ENCODE measurements around the gene MIF4GD.

The MIF4GD gene

DNA sequence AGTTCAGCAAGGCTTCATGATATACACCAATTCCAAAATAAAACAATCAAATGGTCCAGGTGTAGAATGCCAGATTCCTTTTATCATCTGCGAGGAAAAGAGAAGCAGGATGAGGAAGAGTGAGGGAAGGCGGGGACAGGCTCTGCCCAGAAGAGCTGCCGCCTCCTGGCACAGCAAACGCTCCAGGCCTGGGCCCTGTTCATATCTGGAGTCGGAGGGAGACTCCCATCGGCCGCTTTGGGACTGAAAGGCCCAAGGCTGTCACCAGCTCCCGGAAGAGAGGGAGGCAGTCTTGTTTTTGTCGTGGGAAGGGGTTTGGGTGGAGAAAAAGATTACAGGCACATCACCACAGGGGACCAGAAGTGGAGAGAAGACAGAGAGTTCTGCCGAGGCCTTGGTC lies 47.2 kb upstream of the MIF4GD start:
- DNase-seq = no peak
- peaks cover 9% of the 10 kb centered on the region; the same call in 1 of the 2 replicates for H3K36me3 ChIP-seq (replicated peaks; ENCODE audit: insufficient read depth, low read length)
- no peaks in the 10 kb centered on the region for H3K9me2 ChIP-seq (replicated peaks; ENCODE audit: insufficient read depth, low read length)
- H3K4me2 ChIP-seq (ENCODE audit: low read depth, low read length) = no peak overlapping the region
- H3K4me3 ChIP-seq (ENCODE audit: low read length) = no peak overlapping the region
- H3K27me3 ChIP-seq (replicated peaks; ENCODE audit: insufficient read depth, low read length) = no peaks in the 10 kb centered on the region
- H3K79me2 ChIP-seq (ENCODE audit: low read length) = peaks cover 11% of the 10 kb centered on the region
- peaks cover 1% of the 10 kb centered on the region; the same call in 1 of the 2 replicates for H3K4me1 ChIP-seq (ENCODE audit: low read length)
- no peak overlapping the region for H3K9ac ChIP-seq (ENCODE audit: low read length)
- H2AFZ ChIP-seq (ENCODE audit: low read length) = no peak overlapping the region
- no peak overlapping the region for H3K27ac ChIP-seq (ENCODE audit: low read length)
- no peak for TF ChIP-seq EZH2phosphoT487 (IDR thresholded peaks at IDR 0.05; ENCODE audit: low read length)
- no peak for TF ChIP-seq EZH2 (optimal IDR thresholded peaks at IDR 0.05; ENCODE audit: low read depth, low read length)
- TF ChIP-seq, protein P1, sequence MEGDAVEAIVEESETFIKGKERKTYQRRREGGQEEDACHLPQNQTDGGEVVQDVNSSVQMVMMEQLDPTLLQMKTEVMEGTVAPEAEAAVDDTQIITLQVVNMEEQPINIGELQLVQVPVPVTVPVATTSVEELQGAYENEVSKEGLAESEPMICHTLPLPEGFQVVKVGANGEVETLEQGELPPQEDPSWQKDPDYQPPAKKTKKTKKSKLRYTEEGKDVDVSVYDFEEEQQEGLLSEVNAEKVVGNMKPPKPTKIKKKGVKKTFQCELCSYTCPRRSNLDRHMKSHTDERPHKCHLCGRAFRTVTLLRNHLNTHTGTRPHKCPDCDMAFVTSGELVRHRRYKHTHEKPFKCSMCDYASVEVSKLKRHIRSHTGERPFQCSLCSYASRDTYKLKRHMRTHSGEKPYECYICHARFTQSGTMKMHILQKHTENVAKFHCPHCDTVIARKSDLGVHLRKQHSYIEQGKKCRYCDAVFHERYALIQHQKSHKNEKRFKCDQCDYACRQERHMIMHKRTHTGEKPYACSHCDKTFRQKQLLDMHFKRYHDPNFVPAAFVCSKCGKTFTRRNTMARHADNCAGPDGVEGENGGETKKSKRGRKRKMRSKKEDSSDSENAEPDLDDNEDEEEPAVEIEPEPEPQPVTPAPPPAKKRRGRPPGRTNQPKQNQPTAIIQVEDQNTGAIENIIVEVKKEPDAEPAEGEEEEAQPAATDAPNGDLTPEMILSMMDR (IDR thresholded peaks at IDR 0.05; ENCODE audit: low read length) = no peak
- H3F3A ChIP-seq (ENCODE audit: insufficient read depth, low read length) = peaks cover 2% of the 10 kb centered on the region
- H4K20me1 ChIP-seq (ENCODE audit: insufficient read depth, low read length) = 0 out of 2 replicates have a peak, but pooled peaks cover 2% of the 10 kb centered on the region
- H3K9me3 ChIP-seq (replicated peaks; ENCODE audit: insufficient read depth, low read length) = no peaks in the 10 kb centered on the region

GRCh38 chr17:75317671-75318070 lies 46.6 kb upstream of the MIF4GD start:
- Histone ChIP-seq H3K9me3 (replicated peaks; ENCODE audit: insufficient read depth, low read length) (no peaks in the 10 kb centered on the region), H3K27me3 (replicated peaks; ENCODE audit: insufficient read depth, low read length) (no peaks in the 10 kb centered on the region), H4K20me1 (ENCODE audit: insufficient read depth, low read length) (0 out of 2 replicates have a peak, but pooled peaks cover 2% of the 10 kb centered on the region), H3K27ac (ENCODE audit: low read length) (no peak overlapping the region), H3K9me2 (replicated peaks; ENCODE audit: insufficient read depth, low read length) (no peaks in the 10 kb centered on the region), H3F3A (ENCODE audit: insufficient read depth, low read length) (no peaks in the 10 kb centered on the region), H3K4me1 (ENCODE audit: low read length) (no peaks in the 10 kb centered on the region), H3K9ac (ENCODE audit: low read length) (no peak overlapping the region), H3K4me3 (ENCODE audit: low read length) (no peak overlapping the region), H3K79me2 (ENCODE audit: low read length) (peaks cover 10% of the 10 kb centered on the region), H3K4me2 (ENCODE audit: low read depth, low read length) (no peak overlapping the region), H2AFZ (ENCODE audit: low read length) (no peak overlapping the region), H3K36me3 (replicated peaks; ENCODE audit: insufficient read depth, low read length) (peaks cover 9% of the 10 kb centered on the region; the same call in 1 of the 2 replicates)
- TF ChIP-seq, protein P1 (IDR thresholded peaks at IDR 0.05; ENCODE audit: low read length) = no peak
- TF ChIP-seq EZH2 (optimal IDR thresholded peaks at IDR 0.05; ENCODE audit: low read depth, low read length) (no peak), EZH2phosphoT487 (IDR thresholded peaks at IDR 0.05; ENCODE audit: low read length) (no peak)
- DNase-seq = no peak

GRCh38 chr17:75316253-75316652 lies 45.2 kb upstream of the MIF4GD start:
- Histone ChIP-seq H3K27me3 (replicated peaks; ENCODE audit: insufficient read depth, low read length) (no peaks in the 10 kb centered on the region), H3K9me2 (replicated peaks; ENCODE audit: insufficient read depth, low read length) (no peaks in the 10 kb centered on the region), H2AFZ (ENCODE audit: low read length) (no peak overlapping the region), H3F3A (ENCODE audit: insufficient read depth, low read length) (no peaks in the 10 kb centered on the region), H3K4me1 (ENCODE audit: low read length) (no peaks in the 10 kb centered on the region), H3K27ac (ENCODE audit: low read length) (no peak overlapping the region), H3K9ac (ENCODE audit: low read length) (no peak overlapping the region), H3K4me3 (ENCODE audit: low read length) (no peak overlapping the region), H3K4me2 (ENCODE audit: low read depth, low read length) (no peak overlapping the region), H4K20me1 (ENCODE audit: insufficient read depth, low read length) (no peaks in the 10 kb centered on the region), H3K79me2 (ENCODE audit: low read length) (no peaks in the 10 kb centered on the region), H3K36me3 (replicated peaks; ENCODE audit: insufficient read depth, low read length) (0 out of 2 replicates have a peak, but pooled peaks cover 5% of the 10 kb centered on the region), H3K9me3 (replicated peaks; ENCODE audit: insufficient read depth, low read length) (no peaks in the 10 kb centered on the region)
- TF ChIP-seq, protein P1 (IDR thresholded peaks at IDR 0.05; ENCODE audit: low read length) = no peak
- no peak for DNase-seq

Data from MM.1S (cell line).